Mucosa of stomach (tissue), 1 donor: ENCODE data around the gene DPF3.

Source experiments
- H3K27me3 ChIP-seq: one replicate; pipeline ENCODE4 v1.7.0; 2013; ENCODE audit warnings: mild to moderate bottlenecking, low read length; ENCODE audit not compliant: control insufficient read depth, insufficient read depth
- H3K36me3 ChIP-seq: one replicate; pipeline ENCODE4 v1.7.0; 2013; ENCODE audit warnings: low read length; ENCODE audit not compliant: control insufficient read depth, insufficient read depth
- H3K4me1 ChIP-seq: one replicate; pipeline ENCODE4 v1.7.0; 2013; ENCODE audit warnings: mild to moderate bottlenecking, low read length; ENCODE audit not compliant: control insufficient read depth, insufficient read depth
- H3K4me3 ChIP-seq: one replicate; pipeline ENCODE4 v1.7.0; 2013; ENCODE audit warnings: low read length
- H3K9ac ChIP-seq: one replicate; pipeline ENCODE4 v1.7.0; 2013; ENCODE audit warnings: mild to moderate bottlenecking, low read length, moderate library complexity
- H3K9me3 ChIP-seq: one replicate; pipeline ENCODE4 v1.7.0; 2013; ENCODE audit warnings: mild to moderate bottlenecking, low read length, moderate library complexity; ENCODE audit not compliant: control insufficient read depth
- donor health status: Pancreatic carcinoma.

The DPF3 gene

GRCh38 chr14:72706485-72706884 lies 187.4 kb downstream of the DPF3 start:
- Histone ChIP-seq H3K9ac (no peak overlapping the region), H3K9me3 (no peaks in the 10 kb centered on the region), H3K4me1 (no peaks in the 10 kb centered on the region), H3K27me3 (no peaks in the 10 kb centered on the region), H3K4me3 (no peak overlapping the region), H3K36me3 (no peaks in the 10 kb centered on the region)

- Histone ChIP-seq H3K9ac (no peak overlapping the region), H3K9me3 (no peaks in the 10 kb centered on the region), H3K4me1 (no peaks in the 10 kb centered on the region), H3K36me3 (no peaks in the 10 kb centered on the region), H3K27me3 (no peaks in the 10 kb centered on the region), H3K4me3 (no peak overlapping the region)
These were observed 189.4 kb downstream of the DPF3 start for GRCh38 chr14:72704502-72704901.

- no peaks in the 10 kb centered on the region for H3K4me1 ChIP-seq
- H3K27me3 ChIP-seq, result no peaks in the 10 kb centered on the region
- H3K36me3 ChIP-seq, result no peaks in the 10 kb centered on the region
- H3K9ac ChIP-seq, result no peak overlapping the region
- no peak overlapping the region for H3K4me3 ChIP-seq
- no peaks in the 10 kb centered on the region for H3K9me3 ChIP-seq
These were observed 192.3 kb downstream of the DPF3 start for GRCh38 chr14:72701605-72702004.

DNA sequence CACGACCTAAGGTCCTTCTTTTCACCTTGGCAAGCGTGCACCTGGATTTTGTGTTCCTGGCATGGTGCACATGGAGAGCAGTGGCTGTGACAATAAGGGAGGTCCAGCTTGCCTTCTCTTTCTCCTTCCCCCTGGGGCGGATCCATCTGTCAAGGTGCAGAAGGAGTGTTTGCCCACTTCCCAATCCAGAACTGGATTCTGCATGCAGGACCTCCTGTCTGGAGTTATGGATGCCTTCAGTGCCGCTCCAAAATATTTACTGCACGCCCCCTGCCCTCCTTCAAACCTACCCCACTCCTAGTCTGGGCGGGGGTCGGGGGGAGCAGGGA lies 192.7 kb downstream of the DPF3 start:
- H3K27me3 ChIP-seq, result no peaks in the 10 kb centered on the region
- no peaks in the 10 kb centered on the region for H3K9me3 ChIP-seq
- no peaks in the 10 kb centered on the region for H3K36me3 ChIP-seq
- H3K9ac ChIP-seq, result no peak overlapping the region
- H3K4me1 ChIP-seq, result no peaks in the 10 kb centered on the region
- no peak overlapping the region for H3K4me3 ChIP-seq

DNA sequence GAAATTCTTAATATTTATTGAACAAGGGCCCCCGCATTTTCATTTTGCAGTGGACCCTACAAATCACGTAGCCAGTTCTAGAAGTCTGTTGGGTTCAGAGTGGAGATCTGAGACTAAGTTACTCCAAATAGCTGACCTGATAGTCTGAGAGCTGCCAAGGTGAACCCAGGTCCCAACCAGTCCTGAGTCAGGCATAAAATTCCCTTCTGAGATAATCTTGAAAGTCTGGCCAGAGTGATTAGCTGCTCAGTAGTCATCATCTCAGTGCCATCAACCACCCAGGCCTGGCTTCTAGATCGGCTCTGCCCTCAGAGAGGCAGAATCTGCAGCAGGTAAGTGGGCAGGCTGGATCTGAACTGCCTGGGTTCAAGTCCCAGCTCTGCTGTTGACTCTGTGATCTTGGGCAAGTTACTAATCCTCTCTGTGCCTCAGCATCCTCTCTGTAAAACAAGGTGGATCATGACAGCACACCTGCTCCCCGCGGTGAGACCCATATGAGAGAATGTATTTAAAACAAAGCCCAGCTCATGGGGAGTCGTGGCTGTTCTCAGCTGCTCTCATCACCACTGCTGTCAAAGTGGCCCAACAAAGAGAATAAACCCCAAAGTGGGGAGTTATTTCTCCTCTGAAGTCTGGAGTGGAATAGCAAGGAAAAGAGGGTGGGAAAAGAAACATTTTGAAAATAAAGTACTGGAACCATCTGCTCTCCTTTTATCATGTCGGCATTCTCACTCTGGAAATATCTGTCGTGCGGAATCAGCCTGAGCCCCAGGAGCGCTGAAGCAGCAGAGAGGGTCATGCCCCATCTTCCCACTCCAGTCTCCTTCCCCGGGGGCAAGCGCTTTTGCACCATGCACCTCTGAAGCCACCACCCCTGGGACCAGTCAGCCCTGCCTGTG lies 193.3 kb downstream of the DPF3 start:
- Histone ChIP-seq H3K36me3 (no peaks in the 10 kb centered on the region), H3K27me3 (no peaks in the 10 kb centered on the region), H3K4me3 (no peak overlapping the region), H3K9me3 (no peaks in the 10 kb centered on the region), H3K4me1 (no peaks in the 10 kb centered on the region), H3K9ac (no peak overlapping the region)

- Histone ChIP-seq H3K9ac (no peak overlapping the region), H3K4me3 (no peak overlapping the region), H3K9me3 (no peaks in the 10 kb centered on the region), H3K27me3 (no peaks in the 10 kb centered on the region), H3K36me3 (no peaks in the 10 kb centered on the region), H3K4me1 (no peaks in the 10 kb centered on the region)
These were observed 194.0 kb downstream of the DPF3 start for GRCh38 chr14:72699852-72700257.

GRCh38 chr14:72699443-72699842 lies 194.5 kb downstream of the DPF3 start:
- no peaks in the 10 kb centered on the region for H3K27me3 ChIP-seq
- no peaks in the 10 kb centered on the region for H3K4me1 ChIP-seq
- H3K9ac ChIP-seq, result no peak overlapping the region
- no peaks in the 10 kb centered on the region for H3K36me3 ChIP-seq
- H3K4me3 ChIP-seq, result no peak overlapping the region
- H3K9me3 ChIP-seq, result no peaks in the 10 kb centered on the region

- no peaks in the 10 kb centered on the region for H3K9me3 ChIP-seq
- H3K4me3 ChIP-seq, result no peak overlapping the region
- H3K27me3 ChIP-seq, result no peaks in the 10 kb centered on the region
- no peaks in the 10 kb centered on the region for H3K36me3 ChIP-seq
- no peak overlapping the region for H3K9ac ChIP-seq
- no peaks in the 10 kb centered on the region for H3K4me1 ChIP-seq
These were observed 201.2 kb downstream of the DPF3 start for GRCh38 chr14:72692696-72693095.

DNA sequence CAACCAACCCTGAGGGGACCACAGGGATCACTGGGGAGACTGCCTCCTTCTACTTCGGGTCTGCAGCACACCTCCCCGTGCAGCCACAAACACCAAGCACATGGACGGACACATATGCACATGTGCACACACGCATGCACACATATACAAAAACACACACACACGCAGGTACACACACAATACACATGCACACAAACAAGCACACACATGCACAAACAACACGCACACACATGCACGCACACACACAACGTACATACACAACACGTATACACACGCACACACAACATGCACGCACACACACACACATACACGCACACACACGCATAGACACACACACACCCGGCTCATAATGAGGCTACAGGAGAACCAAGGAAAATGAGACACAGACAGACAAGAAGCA lies 203.6 kb downstream of the DPF3 start:
- Histone ChIP-seq H3K9me3 (no peaks in the 10 kb centered on the region), H3K4me1 (no peaks in the 10 kb centered on the region), H3K4me3 (no peak overlapping the region), H3K36me3 (no peaks in the 10 kb centered on the region), H3K27me3 (no peaks in the 10 kb centered on the region), H3K9ac (no peak overlapping the region)

GRCh38 chr14:72688990-72689671 lies 204.8 kb downstream of the DPF3 start:
- Histone ChIP-seq H3K4me3 (no peak overlapping the region), H3K4me1 (no peaks in the 10 kb centered on the region), H3K9ac (no peak overlapping the region), H3K9me3 (no peaks in the 10 kb centered on the region), H3K36me3 (no peaks in the 10 kb centered on the region), H3K27me3 (no peaks in the 10 kb centered on the region)

- H3K9me3 ChIP-seq, result no peaks in the 10 kb centered on the region
- no peaks in the 10 kb centered on the region for H3K4me1 ChIP-seq
- no peak overlapping the region for H3K9ac ChIP-seq
These were observed 207.1 kb downstream of the DPF3 start for GRCh38 chr14:72686832-72687231.

DNA sequence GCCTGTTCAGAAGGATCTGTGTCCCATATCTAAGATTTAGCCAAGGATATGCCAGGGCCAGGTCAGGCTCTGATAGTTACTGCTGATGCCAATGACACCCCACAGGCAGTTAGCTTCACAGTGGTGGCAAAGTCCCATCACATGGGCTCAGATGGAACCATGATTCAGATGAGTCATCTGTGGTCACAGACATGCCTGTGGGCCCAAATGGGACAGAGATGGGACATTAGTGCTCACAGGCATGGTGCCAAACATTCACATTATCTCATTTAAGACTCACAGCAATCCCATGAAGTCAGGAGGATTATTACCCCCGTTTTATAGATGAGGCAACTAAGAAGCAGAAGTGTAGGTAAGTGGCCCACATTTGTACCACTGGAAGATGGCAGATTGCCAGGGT lies 207.8 kb downstream of the DPF3 start:
- no peaks in the 10 kb centered on the region for H3K36me3 ChIP-seq
- no peak overlapping the region for H3K4me3 ChIP-seq
- no peaks in the 10 kb centered on the region for H3K4me1 ChIP-seq
- no peak overlapping the region for H3K9ac ChIP-seq
- H3K9me3 ChIP-seq, result no peaks in the 10 kb centered on the region
- no peaks in the 10 kb centered on the region for H3K27me3 ChIP-seq

More at GRCh38 chr14:72686832-72687231, 207.1 kb downstream of the DPF3 start:
- Histone ChIP-seq H3K4me3 (no peak overlapping the region), H3K27me3 (no peaks in the 10 kb centered on the region), H3K36me3 (no peaks in the 10 kb centered on the region)
